ENCODE data around the gene HOXD4. TPM values are rescaled to one million over a fixed set of nuclear protein-coding genes. Genes with fewer than 3 reads are reported as not detected.

HOXD4 gene
- total and polyA plus RNA-seq, 2 of the 4 experiments (the other 2 are of a cell fraction): not detected

- Histone ChIP-seq H2BK15ac (ENCODE audit: low read depth, low read length) (no peak overlapping the region), H3K79me1 (ENCODE audit: low read depth in 1 of 2, low read length in 2 of 2) (no peaks in the 10 kb centered on the region), H3K23ac (ENCODE audit: low read depth, low read length) (no peak overlapping the region), H3K9ac (ENCODE audit: low read depth, low read length) (no peak overlapping the region), H2BK5ac (ENCODE audit: low read depth, low read length, poor library complexity, severe bottlenecking) (no peak overlapping the region), H2BK120ac (ENCODE audit: low read depth, low read length) (no peak overlapping the region), H4K91ac (ENCODE audit: insufficient read depth, low read depth, low read length) (no peak overlapping the region), H3K36me3 (ENCODE audit: control insufficient read depth, insufficient read depth, low read length) (no peaks in the 10 kb centered on the region), H3K14ac (replicated peaks; ENCODE audit: low read depth, low read length) (no peak overlapping the region), H2AK5ac (ENCODE audit: low read depth, low read length) (no peak overlapping the region), H2AFZ (replicated peaks; ENCODE audit: low read length, poor library complexity) (no peak overlapping the region), H3K4me1 (ENCODE audit: control insufficient read depth, insufficient read depth, low read length) (no peaks in the 10 kb centered on the region), H4K20me1 (ENCODE audit: insufficient read depth, low read length) (no peaks in the 10 kb centered on the region), H2BK20ac (ENCODE audit: low read depth, low read length) (no peak overlapping the region), H3K9me1 (ENCODE audit: insufficient read depth, low read length) (no peaks in the 10 kb centered on the region), H3K4ac (ENCODE audit: low read depth, low read length) (no peak overlapping the region), H3K27me3 (ENCODE audit: control insufficient read depth, insufficient read depth, low read length) (peaks cover 90% of the 10 kb centered on the region), H4K5ac (ENCODE audit: low read depth, low read length) (no peak overlapping the region), H3K27ac (ENCODE audit: insufficient read depth, low read length) (no peak overlapping the region), H3K56ac (ENCODE audit: extremely low read depth, insufficient read depth, low read length) (no peak overlapping the region), H2AK9ac (replicated peaks; ENCODE audit: low read depth, low read length, poor library complexity) (no peak overlapping the region), H3K18ac (ENCODE audit: low read depth, low read length) (no peak overlapping the region), H3K4me3 (ENCODE audit: insufficient read depth, low read depth, low read length) (no peak overlapping the region), H3K4me2 (ENCODE audit: low read depth, low read length) (no peak overlapping the region), H4K8ac (ENCODE audit: low read depth in 2 of 2, low read length in 2 of 2) (no peak overlapping the region), H3K9me3 (ENCODE audit: control insufficient read depth, insufficient read depth, low read length) (peaks cover 10% of the 10 kb centered on the region)
- DNase-seq (no peak), ATAC-seq (ENCODE audit: low read depth) (no peak)
- TF ChIP-seq MAZ (IDR thresholded peaks at IDR 0.05; ENCODE audit: borderline replicate concordance, low read depth, low read length): no peak
- POLR2A ChIA-PET (ENCODE audit: unreplicated experiment): no interaction called here
- no TSS peak for BruUV-seq (replicated peaks)
- dilution Hi-C loops (cut with HindIII; ENCODE audit: low sequenced_read_pairs, unreplicated experiment) (no loop called here), in situ Hi-C loops (cut with MboI; ENCODE audit: low sequenced_read_pairs) (no loop called here), intact Hi-C loops (cut with micrococcal nuclease) (no loop called here)
- no CpG with 5 or more reads among the region's 7 CpGs for WGBS, 2 experiments (ENCODE audit: extremely low coverage in 2 of 2, insufficient read length in 1 of 2)
- CTCF ChIA-PET: interaction anchor here (1.2 kb wide), 1 partner anchor 11 kb away, joined by 3 read pairs; no protein-coding TSS in a partner anchor
These were observed 24.6 kb downstream of the HOXD4 start for GRCh38 chr2:176175709-176176607.
